GM18526 (cell line): ENCODE results near the gene ASXL1.

ENCODE experiments used
- POLR2A ChIP-seq: IDR thresholded peaks from 3 replicates; pipeline ENCODE4 v1.6.1; 2011; ENCODE audit not compliant: insufficient read length; ENCODE audit errors: extremely low read depth

The ASXL1 gene

GRCh38 chr20:32355417-32355841 lies 2.7 kb upstream of the ASXL1 start:
- TF ChIP-seq POLR2A, result no peak

GRCh38 chr20:32356622-32357374 lies 1.3 kb upstream of the ASXL1 start:
- TF ChIP-seq POLR2A, result no peak

- no peak for TF ChIP-seq POLR2A
These were observed 709 bp upstream of the ASXL1 start for GRCh38 chr20:32357375-32357868.

GRCh38 chr20:32358632-32358882 lies 426 bp downstream of the ASXL1 start:
- no peak for TF ChIP-seq POLR2A

GRCh38 chr20:32358883-32359632 lies 927 bp downstream of the ASXL1 start:
- TF ChIP-seq POLR2A, result peak; percentile 61

- TF ChIP-seq POLR2A, result no peak
These were observed 1.7 kb downstream of the ASXL1 start for GRCh38 chr20:32359633-32360332.

GRCh38 chr20:32360333-32360634 lies 2.2 kb downstream of the ASXL1 start:
- no peak for TF ChIP-seq POLR2A

- TF ChIP-seq POLR2A, result no peak
These were observed 4.8 kb downstream of the ASXL1 start for GRCh38 chr20:32362901-32363364.

GRCh38 chr20:32363492-32363891 lies 5.4 kb downstream of the ASXL1 start:
- TF ChIP-seq POLR2A, result no peak

- TF ChIP-seq POLR2A, result no peak
These were observed 6.5 kb downstream of the ASXL1 start for GRCh38 chr20:32364554-32365208.

- TF ChIP-seq POLR2A, result no peak
These were observed 7.4 kb downstream of the ASXL1 start for GRCh38 chr20:32365564-32365963.

- no peak for TF ChIP-seq POLR2A
These were observed 8.2 kb downstream of the ASXL1 start for GRCh38 chr20:32366380-32366779.

GRCh38 chr20:32368323-32368722 lies 10.2 kb downstream of the ASXL1 start:
- TF ChIP-seq POLR2A, result no peak

GRCh38 chr20:32368925-32369324 lies 10.8 kb downstream of the ASXL1 start:
- no peak for TF ChIP-seq POLR2A

GRCh38 chr20:32370897-32371296 lies 12.8 kb downstream of the ASXL1 start:
- TF ChIP-seq POLR2A, result no peak
